Mesendoderm (in vitro differentiated cells): ENCODE data around the gene ADAMTS17.

Experiments used
- DNase-seq: peaks from one replicate; pipeline ENCODE4 v3.0.0; 2013
- H2AK5ac ChIP-seq: 2 replicates; pipeline ENCODE4 v1.6.1; 2013; ENCODE audit warnings: low read length, inconsistent platforms
- H2BK120ac ChIP-seq: 2 replicates; pipeline ENCODE4 v1.6.1; 2013; ENCODE audit warnings: low read depth, mild to moderate bottlenecking, low read length, moderate library complexity, mixed read lengths
- H2BK15ac ChIP-seq: replicated peaks from 2 replicates; pipeline ENCODE4 v1.6.1; 2013; ENCODE audit warnings: low read depth, mild to moderate bottlenecking, moderate library complexity
- H2BK5ac ChIP-seq: 2 replicates; pipeline ENCODE4 v1.6.1; 2013; ENCODE audit warnings: low read length, inconsistent platforms
- H3K18ac ChIP-seq: 2 replicates; pipeline ENCODE4 v1.6.1; 2013; ENCODE audit warnings: mild to moderate bottlenecking, low read length, mixed read lengths
- H3K23ac ChIP-seq: one replicate; pipeline ENCODE4 v1.6.1; 2013; ENCODE audit warnings: low read length
- H3K27ac ChIP-seq: 2 replicates; pipeline ENCODE4 v1.5.1; 2013; ENCODE audit warnings: low read depth, mild to moderate bottlenecking, inconsistent platforms, low read length, moderate library complexity
- H3K27me3 ChIP-seq: 2 replicates; pipeline ENCODE4 v1.6.1; 2013; ENCODE audit warnings: low read length, control low read depth, mild to moderate bottlenecking, inconsistent platforms; ENCODE audit not compliant: insufficient read depth, poor library complexity
- H3K36me3 ChIP-seq: 2 replicates; pipeline ENCODE4 v1.6.1; 2013; ENCODE audit warnings: low read length, inconsistent platforms; ENCODE audit not compliant: control insufficient read depth, insufficient read depth
- H3K4ac ChIP-seq: one replicate; pipeline ENCODE4 v1.6.1; 2013; ENCODE audit warnings: low read depth, mild to moderate bottlenecking, low read length, moderate library complexity
- H3K4me1 ChIP-seq: 2 replicates; pipeline ENCODE4 v1.6.1; 2013; ENCODE audit warnings: low read depth, low read length, inconsistent platforms; ENCODE audit not compliant: control insufficient read depth
- H3K4me2 ChIP-seq: 2 replicates; pipeline ENCODE4 v1.6.1; 2013; ENCODE audit warnings: low read length
- H3K4me3 ChIP-seq: 2 replicates; pipeline ENCODE4 v1.5.1; 2013; ENCODE audit warnings: mild to moderate bottlenecking, low read length
- H3K56ac ChIP-seq: one replicate; pipeline ENCODE4 v1.6.1; 2013; ENCODE audit warnings: low read length
- H3K79me1 ChIP-seq: 2 replicates; pipeline ENCODE4 v1.6.1; 2013; ENCODE audit warnings: low read length, inconsistent platforms
- H3K79me2 ChIP-seq: 2 replicates; pipeline ENCODE4 v1.6.1; 2013; ENCODE audit warnings: mild to moderate bottlenecking, low read length; ENCODE audit not compliant: control insufficient read depth, insufficient read depth
- H3K9ac ChIP-seq: 2 replicates; pipeline ENCODE4 v1.6.1; 2013; ENCODE audit warnings: low read length, inconsistent platforms
- H4K5ac ChIP-seq: one replicate; pipeline ENCODE4 v1.6.1; 2013; ENCODE audit warnings: low read length
- H4K8ac ChIP-seq: one replicate; pipeline ENCODE4 v1.6.1; 2013; ENCODE audit warnings: low read depth, mild to moderate bottlenecking, control low read depth, low read length, moderate library complexity
- WGBS: extraction: QIAGEN DNeasy Blood & Tissue Kit; methylation state at CpG from one replicate; pipeline ENCODE4 v1.1.7; 2013; ENCODE audit warnings: low lambda C conversion rate, missing lambda C conversion rate; ENCODE audit not compliant: insufficient coverage; ENCODE audit errors: extremely low coverage; 5-methylcytosine and 5-hydroxymethylcytosine counted together

ADAMTS17 gene

GRCh38 chr15:99955181-99955525, 386.6 kb downstream of the ADAMTS17 start:
- Histone ChIP-seq H2BK15ac (no peak overlapping the region), H3K4me2 (no peak overlapping the region), H2BK5ac (no peak overlapping the region), H3K4me3 (no peak overlapping the region), H3K18ac (no peak overlapping the region), H3K79me2 (no peaks in the 10 kb centered on the region), H4K5ac (no peak overlapping the region), H3K27me3 (no peaks in the 10 kb centered on the region), H3K79me1 (no peaks in the 10 kb centered on the region), H4K8ac (no peak overlapping the region), H3K36me3 (no peaks in the 10 kb centered on the region), H3K27ac (no peak overlapping the region), H3K9ac (no peak overlapping the region), H3K23ac (no peak overlapping the region), H3K4ac (no peak overlapping the region), H2AK5ac (no peak overlapping the region), H3K56ac (no peak overlapping the region), H3K4me1 (no peaks in the 10 kb centered on the region), H2BK120ac (no peak overlapping the region)
- DNase-seq, result peak; percentile 16
- WGBS, result no CpG with 5 or more reads among the region's 1 CpG

DNA sequence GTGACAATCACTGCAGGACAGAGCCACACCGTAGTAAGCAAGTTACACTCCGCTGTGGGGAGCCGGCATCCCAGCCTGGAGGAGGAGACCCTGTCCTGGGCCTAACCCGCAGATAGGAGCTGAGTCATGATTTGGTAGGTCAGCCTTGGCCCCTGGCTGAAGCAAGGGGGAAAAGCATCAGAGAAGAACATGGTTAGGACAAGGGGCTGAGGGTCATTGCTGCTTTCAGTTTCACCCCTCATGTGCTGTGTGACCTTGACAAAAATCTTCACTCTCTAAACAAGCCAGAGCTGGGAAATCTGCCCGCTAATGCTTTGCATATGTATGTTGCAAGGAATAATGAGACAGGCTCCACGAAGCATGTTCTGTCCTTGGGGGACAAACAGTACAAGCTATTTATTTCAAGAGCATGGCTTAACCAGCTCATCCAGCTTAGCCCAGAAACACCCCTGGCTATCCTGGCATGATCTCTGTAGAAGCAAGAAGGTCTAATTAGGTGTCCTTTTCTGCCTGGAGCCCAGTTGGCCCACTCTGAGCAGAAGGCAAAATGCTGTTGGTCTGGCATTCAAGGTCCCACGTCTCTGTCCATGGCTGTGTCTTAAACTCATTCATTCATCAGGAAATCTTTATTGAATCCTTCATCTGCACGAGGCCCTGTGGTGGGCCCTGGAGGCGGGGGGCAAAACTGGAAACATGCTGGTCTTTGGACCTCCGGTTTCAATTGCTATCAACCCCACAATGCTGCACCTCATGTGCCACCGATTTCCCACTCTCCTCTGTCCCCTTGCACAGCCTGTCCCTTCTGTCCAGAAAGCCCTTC, 387.2 kb downstream of the ADAMTS17 start:
- Histone ChIP-seq H3K18ac (no peak overlapping the region), H4K5ac (no peak overlapping the region), H3K9ac (no peak overlapping the region), H3K4ac (peak overlapping the region; percentile 4), H3K27ac (no peak overlapping the region), H3K79me2 (no peaks in the 10 kb centered on the region), H3K27me3 (no peaks in the 10 kb centered on the region), H4K8ac (no peak overlapping the region), H3K4me3 (no peak overlapping the region), H3K4me2 (no peak overlapping the region), H3K36me3 (no peaks in the 10 kb centered on the region), H3K79me1 (no peaks in the 10 kb centered on the region), H2BK5ac (no peak overlapping the region), H2BK15ac (no peak overlapping the region), H2AK5ac (no peak overlapping the region), H3K4me1 (no peaks in the 10 kb centered on the region), H3K23ac (no peak overlapping the region), H3K56ac (no peak overlapping the region), H2BK120ac (no peak overlapping the region)
- no CpG with 5 or more reads among the region's 11 CpGs for WGBS
- DNase-seq, result peak; percentile 34

GRCh38 chr15:99953886-99954285, 387.9 kb downstream of the ADAMTS17 start:
- DNase-seq, result no peak
- Histone ChIP-seq H2BK15ac (no peak overlapping the region), H3K79me2 (no peaks in the 10 kb centered on the region), H2BK120ac (no peak overlapping the region), H3K23ac (no peak overlapping the region), H3K27me3 (no peaks in the 10 kb centered on the region), H3K4me3 (no peak overlapping the region), H3K79me1 (no peaks in the 10 kb centered on the region), H4K8ac (no peak overlapping the region), H3K27ac (no peak overlapping the region), H3K9ac (no peak overlapping the region), H3K4me2 (no peak overlapping the region), H3K18ac (no peak overlapping the region), H3K4ac (no peak overlapping the region), H2AK5ac (no peak overlapping the region), H3K36me3 (no peaks in the 10 kb centered on the region), H4K5ac (no peak overlapping the region), H3K56ac (no peak overlapping the region), H2BK5ac (no peak overlapping the region), H3K4me1 (no peaks in the 10 kb centered on the region)
- WGBS, result no CpG with 5 or more reads among the region's 7 CpGs

GRCh38 chr15:99951511-99951910, 390.3 kb downstream of the ADAMTS17 start:
- Histone ChIP-seq H3K4me1 (no peaks in the 10 kb centered on the region), H3K56ac (no peak overlapping the region), H2AK5ac (no peak overlapping the region), H3K9ac (no peak overlapping the region), H3K27ac (no peak overlapping the region), H3K27me3 (no peaks in the 10 kb centered on the region), H2BK120ac (no peak overlapping the region), H4K5ac (no peak overlapping the region), H3K79me2 (no peaks in the 10 kb centered on the region), H3K36me3 (no peaks in the 10 kb centered on the region), H3K18ac (no peak overlapping the region), H2BK15ac (no peak overlapping the region), H3K4me3 (no peak overlapping the region), H3K79me1 (no peaks in the 10 kb centered on the region), H2BK5ac (no peak overlapping the region), H3K4ac (no peak overlapping the region), H4K8ac (no peak overlapping the region), H3K23ac (no peak overlapping the region), H3K4me2 (no peak overlapping the region)
- DNase-seq, result no peak
- no CpG with 5 or more reads among the region's 5 CpGs for WGBS

DNA sequence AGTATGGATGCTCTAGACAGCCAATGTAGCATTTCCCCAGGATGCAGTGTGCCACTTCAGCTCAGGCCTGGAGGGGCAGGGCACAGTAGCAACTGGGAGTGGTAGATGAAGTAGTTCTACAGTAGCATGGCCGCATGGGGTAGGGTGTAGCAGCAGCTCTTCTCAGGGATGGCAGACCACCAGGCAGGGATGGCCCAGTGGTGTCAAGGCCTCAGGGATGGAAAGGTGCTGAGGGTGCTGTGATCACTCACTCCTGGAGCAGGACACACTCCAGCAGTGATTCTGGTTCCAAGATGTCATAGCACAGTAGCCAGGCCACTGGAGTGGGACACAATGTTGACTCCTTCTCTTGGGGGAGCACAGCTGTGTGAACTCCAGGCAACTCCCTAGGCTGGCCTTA, 397.6 kb downstream of the ADAMTS17 start:
- no peak overlapping the region for H3K56ac ChIP-seq
- H3K79me1 ChIP-seq, result no peaks in the 10 kb centered on the region
- H2BK120ac ChIP-seq, result no peak overlapping the region
- H3K9ac ChIP-seq, result no peak overlapping the region
- no peak overlapping the region for H2BK5ac ChIP-seq
- H3K27ac ChIP-seq, result no peak overlapping the region
- H2BK15ac ChIP-seq, result no peak overlapping the region
- no peaks in the 10 kb centered on the region for H3K36me3 ChIP-seq
- no peak overlapping the region for H3K4ac ChIP-seq
- H3K79me2 ChIP-seq, result no peaks in the 10 kb centered on the region
- no peak overlapping the region for H2AK5ac ChIP-seq
- DNase-seq, result no peak
- H4K8ac ChIP-seq, result no peak overlapping the region
- H3K4me1 ChIP-seq, result no peaks in the 10 kb centered on the region
- WGBS, result no CpG with 5 or more reads among the region's 1 CpG
- no peaks in the 10 kb centered on the region for H3K27me3 ChIP-seq
- no peak overlapping the region for H4K5ac ChIP-seq
- no peak overlapping the region for H3K18ac ChIP-seq
- H3K4me3 ChIP-seq, result no peak overlapping the region
- no peak overlapping the region for H3K23ac ChIP-seq
- H3K4me2 ChIP-seq, result no peak overlapping the region

DNA sequence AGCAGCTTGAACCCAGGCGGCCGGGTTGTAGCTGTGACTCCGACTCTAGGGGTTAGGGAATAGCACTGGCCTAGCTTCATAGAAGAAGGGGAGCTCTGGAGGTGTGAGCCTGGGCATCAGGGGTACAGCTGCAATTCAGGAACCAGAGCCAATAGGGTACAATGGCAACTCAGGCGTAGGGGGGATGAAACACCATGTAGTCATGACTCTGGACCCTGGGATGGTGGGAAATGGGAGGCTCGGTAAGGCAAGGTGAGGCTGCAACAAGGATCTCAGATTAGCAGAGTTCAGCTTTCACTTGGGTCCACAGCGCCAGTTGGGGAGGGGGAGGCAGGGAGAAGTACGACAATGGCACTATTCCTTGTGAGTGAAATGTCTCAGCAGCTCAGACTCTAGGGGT, 398.3 kb downstream of the ADAMTS17 start:
- Histone ChIP-seq H3K9ac (no peak overlapping the region), H2BK120ac (no peak overlapping the region), H3K4me2 (no peak overlapping the region), H4K5ac (no peak overlapping the region), H3K79me1 (no peaks in the 10 kb centered on the region), H3K36me3 (no peaks in the 10 kb centered on the region), H3K79me2 (no peaks in the 10 kb centered on the region), H3K27ac (no peak overlapping the region), H4K8ac (no peak overlapping the region), H3K56ac (no peak overlapping the region), H2AK5ac (no peak overlapping the region), H3K27me3 (no peaks in the 10 kb centered on the region), H3K4ac (no peak overlapping the region), H3K4me1 (no peaks in the 10 kb centered on the region), H2BK5ac (no peak overlapping the region), H3K18ac (no peak overlapping the region), H2BK15ac (no peak overlapping the region), H3K23ac (no peak overlapping the region), H3K4me3 (no peak overlapping the region)
- no CpG with 5 or more reads among the region's 7 CpGs for WGBS
- no peak for DNase-seq
